Activated CD4-positive, alpha-beta memory T cell treated with anti-CD3 and anti-CD28 coated beads for 36 hours (primary cell): ENCODE results near the gene FYN. TPM values are rescaled to one million over a fixed set of nuclear protein-coding genes. Genes with fewer than 3 reads are reported as not detected.

ENCODE experiments used
- CTCF ChIA-PET: fragments of 350-600 bp; sonication (Branson Sonifier 250); formaldehyde crosslinking; loops from one replicate; lab custom pipeline; 2021; ENCODE audit warnings: antibody characterized with exemption, inconsistent platforms; lab: Charles Lee
- POLR2A ChIA-PET: fragments of 350-600 bp; sonication (Branson Sonifier 250); formaldehyde crosslinking; loops from one replicate; lab custom pipeline; 2021; ENCODE audit warnings: antibody characterized with exemption; lab: Charles Lee
- DNase-seq: peaks from one replicate; pipeline ENCODE4 v3.0.0-alpha.2; 2020
- H3K27ac Mint-ChIP-seq: one replicate; pipeline ENCODE4 v1.8.0; 2021; ENCODE audit warnings: mixed read lengths
- H3K27me3 Mint-ChIP-seq: one replicate; pipeline ENCODE4 v1.8.0; 2021; ENCODE audit warnings: mixed read lengths
- H3K36me3 Mint-ChIP-seq: one replicate; pipeline ENCODE4 v1.8.0; 2021; ENCODE audit warnings: mixed read lengths
- H3K4me1 Mint-ChIP-seq: one replicate; pipeline ENCODE4 v1.8.0; 2021; ENCODE audit warnings: low read depth, mixed read lengths
- H3K4me3 Mint-ChIP-seq: one replicate; pipeline ENCODE4 v1.8.0; 2021; ENCODE audit warnings: mild to moderate bottlenecking, mixed read lengths
- H3K9me3 Mint-ChIP-seq: one replicate; pipeline ENCODE4 v1.8.0; 2021; ENCODE audit warnings: mixed read lengths
- intact Hi-C: fragments of 100-400 bp; cut with micrococcal nuclease; formaldehyde crosslinking; loops from one replicate; pipeline ENCODE4 v1.15.1; 2023
- total RNA-seq, 2 experiments: library from RNA; stranded (reverse); gene quantifications; one replicate each; pipeline ENCODE4 v1.2.3, GENCODE V29; 2021

The FYN gene
- total RNA-seq, 2 experiments from 2014 or later: 353 to 365 TPM

- peaks cover 59% of the 10 kb centered on the region for H3K36me3 Mint-ChIP-seq
- H3K27me3 Mint-ChIP-seq: no peaks in the 10 kb centered on the region
- ChIA-PET CTCF (interaction anchor here (0.6 to 3.0 kb wide), 21 partner anchors 9 to 321 kb away, joined by 3 to 11 read pairs (median 3); partner anchors contain the start of gene TRAF3IP2), POLR2A (interaction anchor here (1.8 kb wide), 1 partner anchor 31 kb away, joined by 4 read pairs; no protein-coding TSS in a partner anchor)
- H3K9me3 Mint-ChIP-seq: no peaks in the 10 kb centered on the region
- no peak overlapping the region for H3K4me3 Mint-ChIP-seq
- intact Hi-C loops: loop anchor here (1.0 to 10.0 kb wide), 2 partner anchors 29 to 443 kb away; no protein-coding TSS in a partner anchor
- peaks cover 92% of the 10 kb centered on the region for H3K4me1 Mint-ChIP-seq
- DNase-seq: no peak
- peak overlapping the region; percentile 65 for H3K27ac Mint-ChIP-seq
These were observed 151.0 kb downstream of the FYN start for GRCh38 chr6:111722179-111722731.

GRCh38 chr6:111721753-111722154, 151.5 kb downstream of the FYN start:
- no peaks in the 10 kb centered on the region for H3K27me3 Mint-ChIP-seq
- H3K9me3 Mint-ChIP-seq: no peaks in the 10 kb centered on the region
- H3K27ac Mint-ChIP-seq: peak overlapping the region; percentile 65
- intact Hi-C loops: loop anchor here (1.0 to 10.0 kb wide), 2 partner anchors 30 to 443 kb away; no protein-coding TSS in a partner anchor
- H3K4me3 Mint-ChIP-seq: no peak overlapping the region
- ChIA-PET POLR2A (interaction anchor here (1.8 kb wide), 1 partner anchor 31 kb away, joined by 4 read pairs; no protein-coding TSS in a partner anchor), CTCF (interaction anchor here (0.7 to 3.0 kb wide), 20 partner anchors 8 to 322 kb away, joined by 3 to 11 read pairs (median 4); partner anchors contain the start of gene TRAF3IP2)
- peaks cover 91% of the 10 kb centered on the region for H3K4me1 Mint-ChIP-seq
- peaks cover 54% of the 10 kb centered on the region for H3K36me3 Mint-ChIP-seq
- peak; percentile 63 for DNase-seq

GRCh38 chr6:111720931-111721496, 152.2 kb downstream of the FYN start:
- Mint-ChIP-seq H3K27me3 (no peaks in the 10 kb centered on the region), H3K9me3 (no peaks in the 10 kb centered on the region), H3K4me3 (no peak overlapping the region), H3K36me3 (peaks cover 47% of the 10 kb centered on the region), H3K4me1 (peaks cover 88% of the 10 kb centered on the region), H3K27ac (peak overlapping the region; percentile 61)
- intact Hi-C loops: loop anchor here (10.0 kb wide), 1 partner anchor 444 kb away; no protein-coding TSS in a partner anchor
- no peak for DNase-seq
- CTCF ChIA-PET: interaction anchor here (0.7 to 2.3 kb wide), 3 partner anchors 11 to 38 kb away, joined by 3 to 8 read pairs (median 4); no protein-coding TSS in a partner anchor
- POLR2A ChIA-PET: interaction anchor here (1.8 kb wide), 1 partner anchor 32 kb away, joined by 4 read pairs; no protein-coding TSS in a partner anchor

GRCh38 chr6:111718990-111719389, 154.3 kb downstream of the FYN start:
- intact Hi-C loops: no loop called here
- peak overlapping the region; percentile 69 for H3K27ac Mint-ChIP-seq
- H3K4me1 Mint-ChIP-seq: peaks cover 86% of the 10 kb centered on the region
- ChIA-PET POLR2A (no interaction called here), CTCF (interaction anchor here (1.5 kb wide), 1 partner anchor 9 kb away, joined by 6 read pairs; no protein-coding TSS in a partner anchor)
- no peaks in the 10 kb centered on the region for H3K9me3 Mint-ChIP-seq
- peaks cover 57% of the 10 kb centered on the region for H3K36me3 Mint-ChIP-seq
- no peak for DNase-seq
- H3K4me3 Mint-ChIP-seq: no peak overlapping the region
- H3K27me3 Mint-ChIP-seq: no peaks in the 10 kb centered on the region

- no peaks in the 10 kb centered on the region for H3K9me3 Mint-ChIP-seq
- H3K36me3 Mint-ChIP-seq: peaks cover 63% of the 10 kb centered on the region
- peaks cover 86% of the 10 kb centered on the region for H3K4me1 Mint-ChIP-seq
- POLR2A ChIA-PET: interaction anchor here (1.2 kb wide), 1 partner anchor 119 kb away, joined by 4 read pairs; no protein-coding TSS in a partner anchor
- intact Hi-C loops: no loop called here
- no peak overlapping the region for H3K4me3 Mint-ChIP-seq
- DNase-seq: no peak
- CTCF ChIA-PET: interaction anchor here (1.5 kb wide), 1 partner anchor 8 kb away, joined by 6 read pairs; no protein-coding TSS in a partner anchor
- H3K27ac Mint-ChIP-seq: peak overlapping the region; percentile 69
- H3K27me3 Mint-ChIP-seq: no peaks in the 10 kb centered on the region
These were observed 154.9 kb downstream of the FYN start for GRCh38 chr6:111718326-111718725.

GRCh38 chr6:111717621-111718020, 155.6 kb downstream of the FYN start:
- H3K4me1 Mint-ChIP-seq: peaks cover 88% of the 10 kb centered on the region
- no peaks in the 10 kb centered on the region for H3K9me3 Mint-ChIP-seq
- ChIA-PET CTCF (interaction anchor here (0.7 to 1.5 kb wide), 3 partner anchors 35 to 280 kb away, joined by 3 to 6 read pairs (median 3); no protein-coding TSS in a partner anchor), POLR2A (interaction anchor here (1.2 kb wide), 1 partner anchor 120 kb away, joined by 4 read pairs; no protein-coding TSS in a partner anchor)
- DNase-seq: no peak
- no peaks in the 10 kb centered on the region for H3K27me3 Mint-ChIP-seq
- peaks cover 68% of the 10 kb centered on the region for H3K36me3 Mint-ChIP-seq
- intact Hi-C loops: no loop called here
- H3K4me3 Mint-ChIP-seq: no peak overlapping the region
- H3K27ac Mint-ChIP-seq: peak overlapping the region; percentile 64

GRCh38 chr6:111716325-111716724, 156.9 kb downstream of the FYN start:
- POLR2A ChIA-PET: no interaction called here
- H3K9me3 Mint-ChIP-seq: no peaks in the 10 kb centered on the region
- no peak overlapping the region for H3K4me3 Mint-ChIP-seq
- H3K27ac Mint-ChIP-seq: peak overlapping the region; percentile 79
- CTCF ChIA-PET: interaction anchor here (1.1 kb wide), 1 partner anchor 48 kb away, joined by 4 read pairs; no protein-coding TSS in a partner anchor
- H3K27me3 Mint-ChIP-seq: no peaks in the 10 kb centered on the region
- peaks cover 65% of the 10 kb centered on the region for H3K36me3 Mint-ChIP-seq
- intact Hi-C loops: no loop called here
- H3K4me1 Mint-ChIP-seq: peaks cover 88% of the 10 kb centered on the region
- DNase-seq: no peak

GRCh38 chr6:111715321-111715720, 157.9 kb downstream of the FYN start:
- Mint-ChIP-seq H3K27ac (peak overlapping the region; percentile 83), H3K27me3 (no peaks in the 10 kb centered on the region), H3K4me3 (no peak overlapping the region), H3K4me1 (peaks cover 90% of the 10 kb centered on the region), H3K9me3 (no peaks in the 10 kb centered on the region), H3K36me3 (peaks cover 62% of the 10 kb centered on the region)
- peak; percentile 70 for DNase-seq
- ChIA-PET CTCF (interaction anchor here (1.1 kb wide), 1 partner anchor 49 kb away, joined by 4 read pairs; no protein-coding TSS in a partner anchor), POLR2A (interaction anchor here (0.6 to 1.1 kb wide), 2 partner anchors 19 to 158 kb away, joined by 3 read pairs; partner anchors contain the start of gene FYN)
- intact Hi-C loops: loop anchor here (1.0 kb wide), 2 partner anchors 45 to 278 kb away; no protein-coding TSS in a partner anchor

GRCh38 chr6:111714416-111715270, 158.6 kb downstream of the FYN start:
- POLR2A ChIA-PET: interaction anchor here (0.6 to 1.1 kb wide), 3 partner anchors 19 to 159 kb away, joined by 3 read pairs; partner anchors contain the start of gene FYN
- peak overlapping the region; percentile 86 for H3K27ac Mint-ChIP-seq
- H3K9me3 Mint-ChIP-seq: no peaks in the 10 kb centered on the region
- H3K4me1 Mint-ChIP-seq: peaks cover 90% of the 10 kb centered on the region
- H3K4me3 Mint-ChIP-seq: peak overlapping the region; percentile 7
- H3K27me3 Mint-ChIP-seq: no peaks in the 10 kb centered on the region
- DNase-seq: no peak
- peaks cover 61% of the 10 kb centered on the region for H3K36me3 Mint-ChIP-seq
- CTCF ChIA-PET: interaction anchor here (0.7 to 1.0 kb wide), 3 partner anchors 8 to 329 kb away, joined by 3 read pairs; no protein-coding TSS in a partner anchor
- intact Hi-C loops: loop anchor here (1.0 kb wide), 2 partner anchors 46 to 279 kb away; no protein-coding TSS in a partner anchor

GRCh38 chr6:111713811-111714210, 159.4 kb downstream of the FYN start:
- ChIA-PET POLR2A (no interaction called here), CTCF (interaction anchor here (0.7 to 1.0 kb wide), 4 partner anchors 9 to 329 kb away, joined by 3 to 4 read pairs (median 3); no protein-coding TSS in a partner anchor)
- intact Hi-C loops: no loop called here
- Mint-ChIP-seq H3K27me3 (no peaks in the 10 kb centered on the region), H3K9me3 (no peaks in the 10 kb centered on the region), H3K36me3 (peaks cover 59% of the 10 kb centered on the region), H3K4me1 (peaks cover 85% of the 10 kb centered on the region), H3K4me3 (no peak overlapping the region), H3K27ac (peak overlapping the region; percentile 86)
- DNase-seq: no peak

- peaks cover 79% of the 10 kb centered on the region for H3K4me1 Mint-ChIP-seq
- POLR2A ChIA-PET: no interaction called here
These were observed 160.0 kb downstream of the FYN start for GRCh38 chr6:111713236-111713635.

More at GRCh38 chr6:111713236-111713635, 160.0 kb downstream of the FYN start:
- DNase-seq: no peak
- Mint-ChIP-seq H3K9me3 (no peaks in the 10 kb centered on the region), H3K4me3 (no peak overlapping the region), H3K27me3 (no peaks in the 10 kb centered on the region), H3K27ac (peak overlapping the region; percentile 70), H3K36me3 (peaks cover 57% of the 10 kb centered on the region)
- CTCF ChIA-PET: interaction anchor here (0.7 to 1.0 kb wide), 2 partner anchors 9 to 283 kb away, joined by 3 to 4 read pairs; no protein-coding TSS in a partner anchor
- intact Hi-C loops: no loop called here
